ENCODE results near the gene COL27A1. TPM values are rescaled to one million over a fixed set of nuclear protein-coding genes. Genes with fewer than 3 reads are reported as not detected.

COL27A1 gene
- total and polyA plus RNA-seq, 2 donors (not counting 3 experiments of a cell fraction or from before 2014, with no cell fraction given): 14.7 to 49.1 TPM

- Histone ChIP-seq H3K27me3 (ENCODE audit: control insufficient read depth in 2 of 2, insufficient read depth in 2 of 2, low read length in 2 of 2) (no peaks in the 10 kb centered on the region), H3K4me1 (ENCODE audit: control insufficient read depth, extremely low read depth, insufficient read depth, low read length) (no peaks in the 10 kb centered on the region), H3K79me2 (ENCODE audit: control insufficient read depth, insufficient read depth, low read length) (no peaks in the 10 kb centered on the region), H2AFZ (ENCODE audit: low read depth, low read length) (no peak overlapping the region), H3K9me1 (replicated peaks; ENCODE audit: control insufficient read depth, extremely low read depth, insufficient read depth, low read length) (no peaks in the 10 kb centered on the region), H3K4me2 (ENCODE audit: insufficient read depth, low read length) (no peak overlapping the region), H3K4me3 (replicated peaks in 1 of 3; ENCODE audit: insufficient read depth in 1 of 3, low read depth in 1 of 3, low read length in 3 of 3) (no peak overlapping the region), H3K9ac (replicated peaks; ENCODE audit: extremely low read depth, insufficient read depth, low read length) (no peak overlapping the region), H4K20me1 (replicated peaks; ENCODE audit: control insufficient read depth, extremely low read depth, insufficient read depth, low read length) (no peaks in the 10 kb centered on the region), H3K36me3 (ENCODE audit: control insufficient read depth in 2 of 2, extremely low read depth in 1 of 2, insufficient read depth in 2 of 2, low read length in 2 of 2) (peaks cover 2 to 6% of the 10 kb centered on the region in 2 experiments), H3K27ac (ENCODE audit: insufficient read depth, low read depth, low read length) (no peak overlapping the region), H3K9me3 (replicated peaks; ENCODE audit: control insufficient read depth, insufficient read depth, low read length) (no peaks in the 10 kb centered on the region)
- dilution Hi-C loops (cut with MboI; ENCODE audit: extremely low pct_ligation_motif_present, low sequenced_read_pairs): no loop called here
- TF ChIP-seq POLR2A (IDR thresholded peaks at IDR 0.05; ENCODE audit: low read depth, low read length) (no peak), CTCF (IDR thresholded peaks at IDR 0.05; ENCODE audit: extremely low read depth in 1 of 2, insufficient read depth in 1 of 2, low read depth in 1 of 2, low read length in 2 of 2) (no peak), JUN (IDR thresholded peaks at IDR 0.05; ENCODE audit: borderline replicate concordance, insufficient read depth, insufficient read length, low read depth) (no peak), POLR2AphosphoS5 (IDR thresholded peaks at IDR 0.05; ENCODE audit: insufficient read depth, low read depth, low read length) (no peak), MYC (IDR thresholded peaks at IDR 0.05; ENCODE audit: low read depth, low read length) (no peak), EZH2 (IDR thresholded peaks at IDR 0.05; ENCODE audit: borderline replicate concordance, low read depth, low read length, severe bottlenecking) (no peak), FOS (IDR thresholded peaks at IDR 0.05; ENCODE audit: borderline replicate concordance, insufficient read depth, low read length) (no peak), MAX (IDR thresholded peaks at IDR 0.05; ENCODE audit: insufficient read depth, insufficient read length) (no peak), GATA2 (IDR thresholded peaks at IDR 0.05; ENCODE audit: insufficient read depth, insufficient read length, low read depth, low read length) (no peak)
- FAIRE-seq (no peak), DNase-seq (ENCODE audit: low read depth, low spot score) (no peak)
- intact Hi-C loops (cut with micrococcal nuclease): no loop called here
- ChIA-PET CTCF (interaction anchor here (1.3 kb wide), 3 partner anchors 12 to 94 kb away, joined by 3 to 4 read pairs (median 3); no protein-coding TSS in a partner anchor), POLR2A (no interaction called here)
- BruUV-seq (replicated peaks): no TSS peak
Measured at GRCh38 chr9:114202396-114202795, 47.1 kb downstream of the COL27A1 start.

Data from endothelial cell of umbilical vein (primary cell).